Astrocyte of the spinal cord (primary cell): ENCODE results near the gene FIBCD1.

ENCODE experiments used
- DNase-seq: peaks from one replicate; pipeline ENCODE4 v3.0.0; 2011; ENCODE audit warnings: low read depth, low spot score
- H3K4me3 ChIP-seq: 2 replicates; pipeline ENCODE4 v1.5.1; 2011; ENCODE audit warnings: low read depth, mild to moderate bottlenecking, low read length, moderate library complexity
- in situ Hi-C: cut with HindIII; loops from 2 replicates; pipeline ENCODE4 v1.10.0; 2017; ENCODE audit warnings: low sequenced_read_pairs
- TF ChIP-seq, protein P1 (sequence below): IDR thresholded peaks from 2 replicates; pipeline ENCODE4 v1.5.1; 2012; ENCODE audit warnings: low read depth, mild to moderate bottlenecking, low read length, inconsistent platforms

The FIBCD1 gene

DNA sequence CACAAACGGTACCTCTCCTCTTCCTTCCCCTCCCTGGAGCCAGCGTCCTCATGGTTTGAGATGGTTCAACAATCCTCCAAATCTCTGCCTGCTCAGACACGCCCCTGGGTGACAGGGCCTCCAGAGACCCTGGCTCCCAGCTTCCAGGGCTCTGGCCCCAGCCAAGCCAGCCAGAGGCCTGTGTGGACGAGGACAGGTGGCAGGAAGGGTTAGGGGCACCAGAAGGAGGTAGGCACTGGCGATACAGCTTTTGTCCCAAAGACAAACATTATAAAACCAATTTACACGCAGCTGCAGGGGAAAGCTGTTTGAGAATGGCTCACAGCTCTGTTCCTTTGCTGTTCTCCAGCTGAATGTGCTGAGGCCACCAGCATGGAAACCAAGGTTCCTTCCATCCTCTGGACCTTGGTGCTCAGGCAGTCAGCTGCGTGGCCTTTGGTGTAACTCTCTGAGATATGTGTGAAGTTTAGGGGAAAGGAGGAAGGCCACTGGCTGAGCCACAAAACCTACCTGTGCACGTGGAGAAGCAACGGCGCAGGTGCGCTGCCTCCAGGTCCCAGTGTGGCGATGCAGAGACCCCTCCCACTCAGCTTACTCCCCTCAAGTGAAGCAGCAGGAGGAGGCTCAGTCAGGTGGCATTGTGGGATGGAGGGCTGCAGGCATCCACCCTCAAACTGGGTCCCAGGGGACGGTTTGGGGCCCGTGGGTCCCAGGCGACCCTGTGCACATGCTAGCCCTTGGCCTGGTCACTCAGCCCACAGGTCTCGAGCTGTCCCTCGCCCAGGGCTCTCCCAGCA, 38.1 kb downstream of the FIBCD1 start:
- TF ChIP-seq, protein P1, sequence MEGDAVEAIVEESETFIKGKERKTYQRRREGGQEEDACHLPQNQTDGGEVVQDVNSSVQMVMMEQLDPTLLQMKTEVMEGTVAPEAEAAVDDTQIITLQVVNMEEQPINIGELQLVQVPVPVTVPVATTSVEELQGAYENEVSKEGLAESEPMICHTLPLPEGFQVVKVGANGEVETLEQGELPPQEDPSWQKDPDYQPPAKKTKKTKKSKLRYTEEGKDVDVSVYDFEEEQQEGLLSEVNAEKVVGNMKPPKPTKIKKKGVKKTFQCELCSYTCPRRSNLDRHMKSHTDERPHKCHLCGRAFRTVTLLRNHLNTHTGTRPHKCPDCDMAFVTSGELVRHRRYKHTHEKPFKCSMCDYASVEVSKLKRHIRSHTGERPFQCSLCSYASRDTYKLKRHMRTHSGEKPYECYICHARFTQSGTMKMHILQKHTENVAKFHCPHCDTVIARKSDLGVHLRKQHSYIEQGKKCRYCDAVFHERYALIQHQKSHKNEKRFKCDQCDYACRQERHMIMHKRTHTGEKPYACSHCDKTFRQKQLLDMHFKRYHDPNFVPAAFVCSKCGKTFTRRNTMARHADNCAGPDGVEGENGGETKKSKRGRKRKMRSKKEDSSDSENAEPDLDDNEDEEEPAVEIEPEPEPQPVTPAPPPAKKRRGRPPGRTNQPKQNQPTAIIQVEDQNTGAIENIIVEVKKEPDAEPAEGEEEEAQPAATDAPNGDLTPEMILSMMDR = no peak
- no peak overlapping the region for H3K4me3 ChIP-seq
- DNase-seq = no peak
- in situ Hi-C loops = no loop called here

DNA sequence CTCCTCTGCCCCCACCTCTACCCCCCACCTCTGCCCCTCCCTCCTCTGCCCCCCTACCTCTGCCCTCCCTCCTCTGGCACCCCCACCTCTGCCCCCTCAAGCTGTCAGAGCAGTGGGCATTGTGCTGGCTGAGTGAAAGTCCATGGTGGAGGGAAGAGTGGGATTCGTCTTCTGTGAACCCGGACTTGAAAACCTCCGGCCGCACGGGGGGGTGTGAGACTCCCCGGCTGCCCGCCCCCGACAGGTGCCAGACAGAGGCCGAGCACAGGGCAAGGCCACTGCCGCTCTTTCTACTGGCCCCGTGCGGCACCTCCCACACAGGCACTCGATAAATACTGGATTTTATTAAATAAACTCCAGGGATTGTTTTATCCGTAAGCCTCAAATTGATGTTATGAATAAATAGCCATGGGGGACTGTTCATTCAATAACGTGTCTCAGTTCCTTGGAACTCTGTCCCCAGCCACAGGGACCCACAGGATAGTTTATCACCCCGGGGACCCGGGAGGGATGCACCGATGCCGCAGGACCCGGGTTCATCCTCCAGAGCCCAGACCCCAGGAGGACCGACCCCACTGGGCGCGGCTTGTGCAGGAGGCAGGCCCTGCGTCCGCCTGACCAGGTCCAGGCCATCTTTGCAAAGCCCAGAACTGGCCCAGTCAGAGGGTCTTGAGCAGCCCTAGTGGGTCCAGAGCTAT, 39.8 kb downstream of the FIBCD1 start:
- TF ChIP-seq, protein P1 = no peak
- no peak overlapping the region for H3K4me3 ChIP-seq
- in situ Hi-C loops = no loop called here
- no peak for DNase-seq

DNA sequence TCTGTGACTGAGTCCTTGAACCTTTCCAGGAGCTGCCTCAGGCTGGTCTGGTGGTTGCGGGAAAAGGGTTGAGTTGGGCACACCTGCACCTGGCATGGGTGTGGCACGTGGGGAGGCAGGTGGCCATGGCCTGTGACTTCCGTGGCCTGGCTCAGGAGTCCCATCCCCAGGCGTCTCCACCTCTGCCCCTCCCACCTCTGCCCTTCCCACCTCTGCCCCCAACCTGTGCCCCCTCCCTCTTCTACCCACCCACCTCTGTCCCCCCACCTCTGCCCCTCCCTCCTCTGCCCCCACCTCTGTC, 40.5 kb downstream of the FIBCD1 start:
- no peak for DNase-seq
- TF ChIP-seq, protein P1 = no peak
- in situ Hi-C loops = no loop called here
- H3K4me3 ChIP-seq = no peak overlapping the region

DNA sequence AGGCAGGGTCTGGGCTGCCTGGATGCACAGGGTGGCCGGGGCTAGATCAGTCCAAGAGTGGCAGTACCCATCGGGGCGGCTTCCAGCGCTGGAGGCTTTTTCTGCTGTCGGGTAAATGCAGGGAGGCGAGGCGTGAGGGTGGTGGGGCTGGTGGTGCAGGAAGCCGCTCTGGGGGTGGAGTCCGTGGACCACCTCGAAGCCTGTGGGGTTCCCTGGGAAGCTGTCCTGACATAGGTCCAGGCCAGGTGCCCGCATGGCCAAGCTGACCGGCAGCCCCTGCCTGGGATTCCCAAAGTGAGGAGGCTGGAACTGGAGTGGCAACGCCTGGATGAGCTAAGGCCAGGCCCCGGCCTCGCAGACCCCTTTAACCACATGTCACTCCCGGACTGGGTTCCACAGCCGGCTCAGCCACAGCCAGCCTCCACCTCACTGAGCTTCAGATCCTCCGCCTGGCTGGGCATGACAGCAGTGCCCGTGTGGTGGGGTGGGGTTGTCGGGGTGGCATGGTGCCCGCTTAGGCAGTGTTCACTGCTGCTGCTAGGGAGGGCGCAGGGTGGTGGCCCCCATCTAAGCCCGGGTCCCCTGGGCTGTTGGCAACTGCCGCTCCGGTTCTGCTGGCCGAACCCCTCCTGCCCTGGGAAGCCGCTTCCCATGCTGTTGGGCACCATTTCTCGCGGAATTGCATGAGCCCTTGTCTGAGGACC, 41.0 kb downstream of the FIBCD1 start:
- TF ChIP-seq, protein P1 = no peak
- no peak for DNase-seq
- in situ Hi-C loops = no loop called here
- no peak overlapping the region for H3K4me3 ChIP-seq

DNA sequence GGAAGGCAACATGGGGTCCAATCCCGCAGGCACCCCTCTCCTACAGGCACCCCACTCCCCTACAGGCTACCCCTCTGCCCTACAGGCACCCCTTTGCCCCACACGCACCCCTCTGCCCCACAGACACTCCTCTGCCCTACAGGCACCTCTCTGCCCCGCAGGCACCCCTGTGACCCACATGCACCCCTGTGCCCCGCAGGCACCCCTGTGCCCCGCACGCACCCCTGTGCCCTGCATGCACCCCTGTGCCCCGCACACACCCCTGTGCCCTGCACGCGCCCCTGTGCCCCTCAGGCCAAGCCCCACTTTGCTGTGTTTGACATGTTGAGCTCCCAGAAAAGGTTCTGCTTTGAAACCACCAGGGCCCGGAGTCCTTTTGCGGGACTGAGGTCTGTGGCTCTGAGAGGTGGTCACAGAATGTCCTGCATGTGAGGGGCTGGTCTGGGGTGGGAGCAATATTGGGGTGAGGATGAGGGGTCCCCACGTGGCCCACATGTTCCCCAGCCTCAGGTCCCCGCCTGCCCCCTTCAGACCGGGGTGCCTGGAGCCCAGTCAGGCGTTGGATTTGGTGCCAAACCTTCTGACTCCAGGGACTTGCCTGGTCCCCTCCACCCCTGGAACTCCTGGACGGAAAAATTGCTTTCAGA, 41.8 kb downstream of the FIBCD1 start:
- in situ Hi-C loops = no loop called here

More for the DNA sequence above, 41.8 kb downstream of the FIBCD1 start:
- H3K4me3 ChIP-seq = no peak overlapping the region
- TF ChIP-seq, protein P1 = no peak
- DNase-seq = no peak
